B cell (primary cell): ENCODE data around the gene ERN1. TPM values are rescaled to one million over a fixed set of nuclear protein-coding genes. Genes with fewer than 3 reads are reported as not detected.

Experiments
- ATAC-seq: fragments of 200-7000 bp; cut with Tn5 transposase; one replicate; pipeline ENCODE4 v1.10.0; 2021; ENCODE audit warnings: low read depth, mild to moderate bottlenecking, moderate number of reproducible peaks, moderate library complexity
- CTCF ChIA-PET: fragments of 350-600 bp; sonication (Branson Sonifier 250); formaldehyde crosslinking; loops from one replicate; lab custom pipeline; 2021; ENCODE audit warnings: antibody characterized with exemption, inconsistent platforms; lab: Charles Lee
- POLR2A ChIA-PET: fragments of 350-600 bp; sonication (Branson Sonifier 250); formaldehyde crosslinking; loops from one replicate; lab custom pipeline; 2021; ENCODE audit warnings: antibody characterized with exemption; lab: Charles Lee
- DNase-seq: peaks from one replicate; pipeline ENCODE4 v3.0.0; 2013
- H2AFZ ChIP-seq: 2 replicates; pipeline ENCODE4 v1.6.1; 2012; ENCODE audit warnings: mild to moderate bottlenecking, low read depth, low read length; ENCODE audit not compliant: insufficient read depth, poor library complexity, severe bottlenecking
- H3K27ac ChIP-seq, 2 donors: 1 replicate in 1 of 2; 2 replicates in 1 of 2; pipeline ENCODE4 v1.5.1; 2012 to 2013; ENCODE audit warnings: low read length in 2 of 2, mild to moderate bottlenecking in 2 of 2, moderate library complexity in 1 of 2
- H3K27me3 ChIP-seq, 4 experiments: fragments of 200-600 bp in 1 of 4; sonication (generic) in 1 of 4; replicated peaks in 1 of 4; 1 replicate in 2 of 4; 2 replicates in 2 of 4; pipeline versions ENCODE4 v1.6.1 to v1.7.0; 2013 to 2016; ENCODE audit warnings: low read length in 3 of 4, mild to moderate bottlenecking in 2 of 4, mixed read lengths in 1 of 4, moderate library complexity in 1 of 4; ENCODE audit not compliant: insufficient read depth in 4 of 4, control insufficient read depth in 3 of 4; ENCODE audit errors: control extremely low read depth in 1 of 4
- H3K36me3 ChIP-seq, 2 experiments: replicated peaks in 1 of 2; 1 replicate in 1 of 2; 2 replicates in 1 of 2; pipeline versions ENCODE4 v1.6.1 to v1.7.1; 2013; ENCODE audit warnings: low read length in 1 of 2; ENCODE audit not compliant: insufficient read depth in 2 of 2, control insufficient read depth in 1 of 2; ENCODE audit errors: control extremely low read depth in 1 of 2, extremely low read depth in 1 of 2
- H3K4me1 ChIP-seq, 2 donors: fragments of 200-600 bp in 1 of 2; sonication (generic) in 1 of 2; 1 replicate in 1 of 2; 2 replicates in 1 of 2; pipeline versions ENCODE4 v1.5.1 to v1.6.1; 2013 to 2017; ENCODE audit warnings: low read length in 2 of 2; ENCODE audit not compliant: control insufficient read depth in 2 of 2, insufficient read depth in 2 of 2
- H3K4me2 ChIP-seq: replicated peaks from 2 replicates; pipeline ENCODE3; 2012; ENCODE audit warnings: mild to moderate bottlenecking, low read depth, low read length; ENCODE audit not compliant: poor library complexity, severe bottlenecking
- H3K4me3 ChIP-seq, 5 experiments: fragments of 200-600 bp in 1 of 5; sonication (generic) in 1 of 5; 1 replicate in 3 of 5; 2 replicates in 2 of 5; pipeline versions ENCODE4 v1.5.1 to v1.7.0; 2011 to 2016; ENCODE audit warnings: low read length in 4 of 5, mild to moderate bottlenecking in 4 of 5, low read depth in 2 of 5, control low read depth in 1 of 5, moderate library complexity in 1 of 5; ENCODE audit not compliant: insufficient read depth in 1 of 5; ENCODE audit errors: control extremely low read depth in 1 of 5, extremely low read depth in 1 of 5
- H3K79me2 ChIP-seq: fragments of 200-600 bp; sonication (generic); one replicate; pipeline ENCODE4 v1.6.0; 2016; ENCODE audit warnings: low read length; ENCODE audit not compliant: control insufficient read depth, insufficient read depth
- H3K9ac ChIP-seq: fragments of 200-600 bp; sonication (generic); 2 replicates; pipeline ENCODE4 v1.6.1; 2017; ENCODE audit warnings: mild to moderate bottlenecking, low read length, moderate library complexity
- H3K9me3 ChIP-seq, 3 donors: one replicate each; pipeline versions ENCODE4 v1.6.1 to v1.7.1; 2013; ENCODE audit warnings: low read length in 2 of 3; ENCODE audit not compliant: control insufficient read depth in 2 of 3, insufficient read depth in 1 of 3; ENCODE audit errors: control extremely low read depth in 1 of 3
- H4K20me1 ChIP-seq: 2 replicates; pipeline ENCODE4 v1.6.0; 2012; ENCODE audit warnings: mild to moderate bottlenecking, low read length; ENCODE audit not compliant: insufficient read depth, control insufficient read depth, poor library complexity, severe bottlenecking
- H3K27ac Mint-ChIP-seq: one replicate; pipeline ENCODE4 v1.8.0; 2021; ENCODE audit warnings: mixed read lengths
- H3K27me3 Mint-ChIP-seq: one replicate; pipeline ENCODE4 v1.8.0; 2021; ENCODE audit warnings: mixed read lengths
- H3K4me1 Mint-ChIP-seq: one replicate; pipeline ENCODE4 v1.8.0; 2021; ENCODE audit warnings: mixed read lengths
- H3K4me3 Mint-ChIP-seq: one replicate; pipeline ENCODE4 v1.8.0; 2021; ENCODE audit warnings: mixed read lengths
- H3K9me3 Mint-ChIP-seq: one replicate; pipeline ENCODE4 v1.8.0; 2022; ENCODE audit warnings: mixed read lengths; ENCODE audit not compliant: insufficient read depth
- CTCF ChIP-seq: fragments of 200-600 bp; IDR thresholded peaks from one replicate; pipeline ENCODE4 v1.8.0; 2022; ENCODE audit warnings: antibody characterized with exemption, mild to moderate bottlenecking
- EZH2 ChIP-seq: IDR thresholded peaks from 2 replicates; pipeline ENCODE4 v1.6.1; 2012; ENCODE audit warnings: borderline replicate concordance, low read depth, mild to moderate bottlenecking, moderate library complexity, low read length; ENCODE audit not compliant: insufficient read depth, poor library complexity, severe bottlenecking
- WGBS: methylation state at CpG from one replicate; pipeline ENCODE4 v1.1.5; 2013; ENCODE audit warnings: missing lambda C conversion rate; ENCODE audit not compliant: insufficient coverage; 5-methylcytosine and 5-hydroxymethylcytosine counted together
- intact Hi-C: fragments of 100-400 bp; cut with micrococcal nuclease; formaldehyde crosslinking; loops from one replicate; pipeline ENCODE4 v1.10.0; 2022
- polyA plus RNA-seq: library from polyadenylated mRNA; depleted of rRNA; stranded (reverse); fragments of >200 nt; gene quantifications from 2 replicates; pipeline ENCODE4 v1.2.3, GENCODE V29; 2012
- total RNA-seq, 2 donors: library from RNA; stranded (reverse); fragments of 120-200 nt in 1 of 2; gene quantifications; 1 replicate in 1 of 2; 2 replicates in 1 of 2; pipeline versions ENCODE4 v1.2.3 to v1.2.4, GENCODE V29; 2013 to 2022

Gene ERN1
- total and polyA plus RNA-seq, 2 donors (not counting 1 experiment from before 2014, with no cell fraction given), result 7.0 to 19.4 TPM

DNA sequence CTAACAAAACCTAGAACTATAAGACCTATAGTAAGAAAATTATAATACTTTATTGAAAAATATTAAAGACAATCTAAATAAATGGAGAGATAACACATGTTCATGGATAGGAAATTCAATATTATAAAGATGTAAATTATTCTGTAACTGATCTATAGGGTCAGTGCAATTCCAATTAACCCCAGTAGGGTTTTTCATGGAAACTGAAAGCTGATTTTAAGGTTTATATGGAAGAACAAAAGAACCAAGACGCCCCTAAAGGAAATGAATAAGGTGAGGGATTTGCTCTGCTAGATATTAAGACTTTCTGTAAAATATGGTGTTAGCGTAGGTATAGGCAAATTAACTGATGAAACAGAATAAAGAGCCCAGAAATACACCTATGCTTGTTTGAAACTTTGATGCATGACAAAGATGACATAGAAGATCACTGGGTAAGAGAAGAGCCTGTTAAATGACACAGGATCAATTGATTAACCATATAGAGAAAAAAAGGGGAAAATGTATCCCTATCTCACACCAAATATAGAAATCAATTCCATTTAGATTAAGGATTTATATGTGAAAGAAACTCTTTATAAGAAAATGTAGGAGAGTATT is 112.5 kb downstream of the ERN1 start:
- Histone ChIP-seq H3K4me2 (peak overlapping the region; percentile 76), H3K9me3 (no peaks in the 10 kb centered on the region), H3K4me3 (peak overlapping the region in 1 of 5 experiments; percentile 75), H3K27ac (peak overlapping the region; percentile 42 to 99), H3K79me2 (peaks cover 73% of the 10 kb centered on the region), H3K9ac (peak overlapping the region; percentile 87), H3K4me1 (peaks cover 76 to 80% of the 10 kb centered on the region in 2 donors), H3K36me3 (peaks cover 0 to 5% of the 10 kb centered on the region in 2 experiments), H3K27me3 (no peaks in the 10 kb centered on the region), H2AFZ (no peak overlapping the region), H4K20me1 (peaks cover 27% of the 10 kb centered on the region)
- H3K27ac Mint-ChIP-seq, result peak overlapping the region; percentile 69
- ATAC-seq (no peak), DNase-seq (no peak)
- H3K4me3 Mint-ChIP-seq, result peak overlapping the region; percentile 75
- POLR2A ChIA-PET, result interaction anchor here (1.4 kb wide), 1 partner anchor 11 kb away, joined by 4 read pairs; no protein-coding TSS in a partner anchor
- H3K4me1 Mint-ChIP-seq, result peaks cover 76% of the 10 kb centered on the region
- CTCF ChIA-PET, result interaction anchor here (0.7 to 3.5 kb wide), 19 partner anchors 8 to 127 kb away, joined by 3 to 37 read pairs (median 7); partner anchors contain the start of gene GH1
- TF ChIP-seq CTCF (peak; percentile 56), EZH2 (no peak)
- H3K9me3 Mint-ChIP-seq, result no peaks in the 10 kb centered on the region
- WGBS, result 67% methylated on average over 1 of the region's 2 CpGs
- intact Hi-C loops, result no loop called here
- H3K27me3 Mint-ChIP-seq, result no peaks in the 10 kb centered on the region

GRCh38 chr17:64016974-64017373 is 113.0 kb downstream of the ERN1 start:
- no CpG with 5 or more reads among the region's 3 CpGs for WGBS
- Mint-ChIP-seq H3K4me1 (peaks cover 73% of the 10 kb centered on the region), H3K9me3 (no peaks in the 10 kb centered on the region), H3K27ac (peak overlapping the region; percentile 38), H3K27me3 (no peaks in the 10 kb centered on the region), H3K4me3 (peak overlapping the region; percentile 44)
- TF ChIP-seq EZH2 (no peak), CTCF (no peak)
- Histone ChIP-seq H4K20me1 (peaks cover 30% of the 10 kb centered on the region), H3K4me1 (peaks cover 74 to 78% of the 10 kb centered on the region in 2 donors), H2AFZ (peak overlapping the region; percentile 18), H3K9me3 (no peaks in the 10 kb centered on the region), H3K4me3 (peak overlapping the region in 1 of 5 experiments; percentile 57), H3K79me2 (peaks cover 78% of the 10 kb centered on the region), H3K27me3 (no peaks in the 10 kb centered on the region), H3K9ac (peak overlapping the region; percentile 51), H3K27ac (peak overlapping the region; percentile 53 to 99), H3K36me3 (peaks cover 0 to 7% of the 10 kb centered on the region in 2 experiments), H3K4me2 (peak overlapping the region; percentile 76)
- no peak for ATAC-seq
- no peak for DNase-seq
- ChIA-PET POLR2A (interaction anchor here (1.4 kb wide), 2 partner anchors 11 to 70 kb away, joined by 4 read pairs; no protein-coding TSS in a partner anchor), CTCF (interaction anchor here (0.9 to 3.5 kb wide), 20 partner anchors 9 to 263 kb away, joined by 3 to 37 read pairs (median 6); partner anchors contain the start of gene GH1)
- intact Hi-C loops, result loop anchor here (1.0 kb wide), 1 partner anchor 19 kb away; the partner anchor contains the start of gene PRR29
